ENCODE measurements around the gene MYH7B.

The MYH7B gene

GRCh38 chr20:34977365-34978091 is 21.9 kb downstream of the MYH7B start:
- no peak for DNase-seq

DNA sequence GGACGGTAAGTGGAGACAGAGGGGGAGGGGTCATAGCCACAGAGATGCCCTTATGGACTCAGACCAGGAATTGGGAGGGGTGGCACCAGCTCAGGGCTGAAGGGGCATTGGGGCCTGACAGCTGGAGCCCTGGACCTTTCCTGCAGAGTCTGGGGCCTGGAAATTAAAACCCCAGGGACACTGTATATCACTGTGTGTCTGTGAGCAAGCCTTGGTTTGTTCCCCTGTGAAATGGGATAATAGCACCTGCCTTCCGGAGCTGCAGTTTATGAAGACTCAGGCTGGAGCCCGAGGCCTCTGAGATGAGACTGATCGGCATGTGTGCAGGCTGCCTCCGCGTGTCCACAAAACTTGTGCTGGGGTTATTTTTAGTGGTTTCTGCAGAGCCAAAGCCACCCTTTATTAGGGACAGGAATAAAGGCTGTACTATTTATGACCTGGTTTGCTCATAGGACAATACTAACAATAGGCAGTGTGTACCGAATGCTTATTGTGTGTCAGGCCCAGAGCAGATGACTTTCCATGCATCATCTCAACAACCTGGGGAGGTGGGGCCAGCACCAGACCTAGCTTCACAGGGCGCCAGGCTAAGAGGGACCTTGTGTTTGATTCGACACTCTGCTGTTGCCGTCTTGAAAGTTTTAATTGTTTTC is 22.6 kb downstream of the MYH7B start:
- DNase-seq, result no peak

- DNase-seq, result no peak
Observed at GRCh38 chr20:34979366-34980153, 23.9 kb downstream of the MYH7B start.

- DNase-seq, result peak; percentile 11
Observed at GRCh38 chr20:34980543-34981233, 25.0 kb downstream of the MYH7B start.

GRCh38 chr20:34982270-34983088 is 26.8 kb downstream of the MYH7B start:
- DNase-seq, result no peak

- no peak for DNase-seq
Observed at GRCh38 chr20:34983089-34983820, 27.6 kb downstream of the MYH7B start.

DNA sequence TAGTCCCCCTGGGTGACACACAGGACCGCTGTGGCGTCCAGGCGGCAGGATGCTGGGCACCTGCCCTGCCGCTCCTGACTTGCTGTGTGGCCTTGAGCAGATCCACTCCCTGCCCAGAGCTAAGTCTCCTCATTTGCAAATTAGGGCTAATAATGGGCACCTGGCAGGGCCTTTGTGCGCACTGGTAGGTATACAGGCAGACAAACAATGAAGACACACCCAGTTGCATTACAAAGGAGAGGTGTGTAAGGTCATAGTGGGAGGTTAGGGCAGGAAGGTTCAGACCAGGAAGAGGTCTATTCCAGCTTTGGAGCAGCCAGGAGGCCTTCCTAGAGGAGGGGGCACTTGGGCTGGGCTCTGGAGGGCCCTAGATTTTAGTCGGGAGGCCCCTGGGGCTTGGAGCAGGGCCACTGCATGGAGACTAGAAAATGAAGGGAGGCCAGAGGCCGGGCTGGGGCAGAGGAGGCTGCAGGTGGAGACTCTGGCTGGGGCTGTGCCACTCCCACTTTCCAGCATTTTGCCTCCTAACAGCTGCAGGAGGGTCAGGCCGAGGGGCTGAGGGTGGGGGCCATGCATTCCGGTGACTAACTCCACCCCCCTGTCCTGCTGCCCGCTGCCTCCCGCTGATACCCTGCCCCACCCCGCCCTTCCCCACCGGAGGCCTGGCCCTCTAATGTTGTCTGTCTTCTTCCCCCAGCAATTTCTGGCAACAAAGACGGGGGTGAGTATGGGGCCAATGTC is 28.5 kb downstream of the MYH7B start:
- DNase-seq, result peak; percentile 62

- no peak for DNase-seq
Observed at GRCh38 chr20:34984756-34985261, 29.1 kb downstream of the MYH7B start.

- no peak for DNase-seq
Observed at GRCh38 chr20:34985461-34986310, 30.0 kb downstream of the MYH7B start.

DNA sequence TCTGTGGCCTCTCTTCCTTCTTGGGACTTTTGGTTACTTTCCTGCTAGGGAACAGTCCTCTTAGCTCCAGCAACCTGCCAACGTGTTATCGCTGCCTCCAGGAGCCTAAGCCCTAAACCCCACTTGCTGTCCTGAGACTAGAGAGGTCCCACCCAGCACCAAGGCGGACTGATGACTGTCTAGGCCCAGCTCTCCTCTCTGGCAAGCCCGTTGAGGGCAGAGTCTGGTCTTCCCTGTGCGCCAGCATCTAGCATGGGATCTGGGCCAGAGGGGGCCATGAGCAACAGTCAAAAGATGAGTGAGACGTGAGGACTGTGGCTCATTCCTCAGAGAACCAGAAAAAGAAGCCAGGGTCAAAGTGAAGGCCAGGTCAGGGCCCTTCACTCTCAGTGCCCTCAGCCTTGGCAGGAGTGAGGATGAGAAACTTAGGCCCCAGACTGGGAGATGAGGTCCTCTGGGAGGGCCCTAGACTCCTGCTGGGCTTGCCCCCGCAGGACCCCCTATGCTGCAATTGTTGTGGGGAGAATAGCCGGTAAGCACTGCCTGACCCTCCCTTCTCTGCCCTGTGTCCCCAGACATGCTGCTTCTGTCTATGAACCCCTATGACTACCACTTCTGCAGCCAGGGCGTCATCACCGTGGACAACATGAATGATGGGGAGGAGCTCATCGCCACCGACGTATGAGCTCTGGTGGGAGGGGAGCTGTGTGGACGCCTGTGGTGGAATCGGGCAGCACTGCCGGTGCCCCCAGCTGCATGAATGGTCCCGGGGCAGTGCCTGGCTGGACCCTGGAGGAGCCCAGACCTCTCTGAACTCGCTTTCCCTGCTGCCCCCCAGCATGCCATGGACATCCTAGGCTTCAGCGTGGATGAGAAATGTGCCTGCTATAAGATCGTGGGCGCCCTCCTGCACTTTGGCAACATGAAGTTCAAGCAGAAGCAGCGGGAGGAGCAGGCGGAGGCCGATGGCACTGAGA is 30.9 kb downstream of the MYH7B start:
- DNase-seq, result no peak

GRCh38 chr20:34987288-34988190 is 31.9 kb downstream of the MYH7B start:
- no peak for DNase-seq

- no peak for DNase-seq
Observed at GRCh38 chr20:34988191-34988540, 32.5 kb downstream of the MYH7B start.

DNA sequence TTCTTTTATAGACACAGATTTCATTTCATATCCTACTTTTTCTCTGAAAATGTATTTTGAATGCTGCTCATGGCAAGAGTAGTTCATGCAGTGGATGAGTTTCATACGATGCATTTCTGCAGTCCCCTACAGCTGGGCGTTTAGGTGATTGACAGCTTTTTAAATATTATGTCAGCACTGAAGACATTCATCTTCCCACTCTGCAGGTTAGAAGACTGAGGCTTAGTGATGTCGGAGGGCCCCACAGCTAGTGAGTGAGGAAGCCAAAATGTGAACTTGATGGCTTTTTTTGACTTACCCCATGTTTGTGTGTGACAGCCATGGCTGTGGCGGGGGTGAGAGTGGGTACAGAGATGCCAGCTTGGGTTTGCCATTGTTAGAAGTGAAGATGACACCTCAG is 33.5 kb downstream of the MYH7B start:
- no peak for DNase-seq

- DNase-seq, result no peak
Observed at GRCh38 chr20:34989670-34990069, 34.0 kb downstream of the MYH7B start.

- DNase-seq, result no peak
Observed at GRCh38 chr20:34990231-34990630, 34.6 kb downstream of the MYH7B start.

DNA sequence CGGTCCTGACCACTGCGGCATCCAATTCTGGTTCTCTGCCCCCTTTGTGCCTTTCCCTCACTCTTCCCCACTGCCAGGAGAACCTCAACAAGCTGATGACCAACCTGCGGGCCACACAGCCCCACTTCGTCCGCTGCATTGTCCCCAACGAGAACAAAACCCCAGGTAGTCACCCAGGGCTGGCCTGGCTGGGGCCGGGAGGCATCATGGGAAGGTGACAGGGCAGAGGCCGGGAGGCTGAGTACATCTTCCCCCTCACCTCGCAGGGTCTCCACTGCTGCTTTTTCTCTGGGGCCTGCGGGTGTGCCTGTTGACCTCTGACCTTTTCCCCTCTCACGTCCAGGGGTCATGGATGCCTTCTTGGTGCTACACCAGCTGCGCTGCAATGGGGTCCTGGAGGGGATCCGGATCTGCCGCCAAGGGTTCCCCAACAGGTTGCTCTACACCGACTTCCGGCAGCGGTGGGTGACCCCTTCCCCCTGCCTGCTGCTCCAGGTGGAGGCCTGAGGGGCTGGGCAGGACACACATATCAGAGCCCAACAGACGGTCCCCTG is 35.1 kb downstream of the MYH7B start:
- no peak for DNase-seq

All from NCI-H526 treated with DMSO at 0.1 percent for 48 hours (cell line).